ENCODE results near the gene ACTG2.

- TF ChIP-seq CTCF (IDR thresholded peaks at IDR 0.05) (no peak), EZH2 (IDR thresholded peaks at IDR 0.05; ENCODE audit: borderline replicate concordance, insufficient read depth, low read depth, low read length, poor library complexity, severe bottlenecking) (no peak)
Observed at GRCh38 chr2:73904952-73905351, 12.1 kb downstream of the ACTG2 start.

Data from B cell (primary cell).